Urinary bladder (tissue), 4 donors: Measurements from ENCODE around the gene RNASEL. TPM values are rescaled to one million over a fixed set of nuclear protein-coding genes. Genes with fewer than 3 reads are reported as not detected.

Experiments
- DNase-seq: peaks from one replicate; pipeline ENCODE4 v3.0.0-alpha.2; 2015; ENCODE audit errors: extremely low spot score
- H3K27ac ChIP-seq: one replicate; pipeline ENCODE4 v1.5.1; 2013; ENCODE audit warnings: low read depth, mild to moderate bottlenecking, moderate library complexity
- H3K36me3 ChIP-seq: one replicate; pipeline ENCODE4 v1.6.1; 2013; ENCODE audit warnings: mild to moderate bottlenecking, moderate library complexity; ENCODE audit not compliant: insufficient read depth
- H3K4me1 ChIP-seq: one replicate; pipeline ENCODE4 v1.6.1; 2013; ENCODE audit warnings: mild to moderate bottlenecking, moderate library complexity; ENCODE audit not compliant: insufficient read depth
- H3K4me3 ChIP-seq: one replicate; pipeline ENCODE4 v1.5.1; 2013; ENCODE audit warnings: low read depth, low read length
- WGBS: extraction: QIAGEN DNeasy Blood & Tissue Kit; methylation state at CpG from one replicate; pipeline ENCODE4 v1.1.7; 2013; 5-methylcytosine and 5-hydroxymethylcytosine counted together
- polyA plus RNA-seq: library from polyadenylated mRNA; stranded (reverse); fragments of 200-250 nt; gene quantifications from one replicate; pipeline ENCODE4 v1.2.3, GENCODE V29; 2013
- total RNA-seq: library from RNA; depleted of rRNA; stranded (reverse); fragments of >200 nt; gene quantifications from one replicate; pipeline ENCODE4 v1.2.3, GENCODE V29; 2014
- donor health status: healthy with polysubstance abuse.
- donor health status: healthy.

Gene RNASEL
- total and polyA plus RNA-seq, 2 donors, result 10.7 to 17.2 TPM

GRCh38 chr1:182627622-182628021, 38.6 kb upstream of the RNASEL start:
- Histone ChIP-seq H3K4me3 (no peak overlapping the region), H3K4me1 (no peaks in the 10 kb centered on the region), H3K36me3 (no peaks in the 10 kb centered on the region), H3K27ac (no peak overlapping the region)
- 60% methylated on average over 2 of the region's 2 CpGs for WGBS
- no peak for DNase-seq

- 35% methylated on average over 1 of the region's 1 CpG for WGBS
- no peak for DNase-seq
- H3K36me3 ChIP-seq, result no peaks in the 10 kb centered on the region
These were observed 37.5 kb upstream of the RNASEL start for GRCh38 chr1:182626527-182626926.

GRCh38 chr1:182625719-182626504, 36.9 kb upstream of the RNASEL start:
- no peaks in the 10 kb centered on the region for H3K4me1 ChIP-seq
- no peak for DNase-seq
- no peaks in the 10 kb centered on the region for H3K36me3 ChIP-seq
- no peak overlapping the region for H3K4me3 ChIP-seq
- 62% methylated on average over 1 of the region's 1 CpG for WGBS
- no peak overlapping the region for H3K27ac ChIP-seq

More at GRCh38 chr1:182626527-182626926, 37.5 kb upstream of the RNASEL start:
- Histone ChIP-seq H3K27ac (no peak overlapping the region), H3K4me3 (no peak overlapping the region), H3K4me1 (no peaks in the 10 kb centered on the region)

- 77% methylated on average over 3 of the region's 3 CpGs for WGBS
These were observed 36.0 kb upstream of the RNASEL start for GRCh38 chr1:182625024-182625423.

GRCh38 chr1:182624577-182624976, 35.5 kb upstream of the RNASEL start:
- Histone ChIP-seq H3K4me3 (no peak overlapping the region), H3K4me1 (no peaks in the 10 kb centered on the region), H3K36me3 (no peaks in the 10 kb centered on the region), H3K27ac (no peak overlapping the region)
- 49% methylated on average over 1 of the region's 1 CpG for WGBS
- DNase-seq, result no peak

More at GRCh38 chr1:182625024-182625423, 36.0 kb upstream of the RNASEL start:
- Histone ChIP-seq H3K4me1 (no peaks in the 10 kb centered on the region), H3K36me3 (no peaks in the 10 kb centered on the region), H3K4me3 (no peak overlapping the region), H3K27ac (no peak overlapping the region)
- no peak for DNase-seq

- Histone ChIP-seq H3K4me1 (no peaks in the 10 kb centered on the region), H3K4me3 (no peak overlapping the region), H3K36me3 (no peaks in the 10 kb centered on the region), H3K27ac (no peak overlapping the region)
- no peak for DNase-seq
- WGBS, result 55% methylated on average over 6 of the region's 6 CpGs
These were observed 34.0 kb upstream of the RNASEL start for GRCh38 chr1:182622901-182623528.

- no peaks in the 10 kb centered on the region for H3K4me1 ChIP-seq
- H3K36me3 ChIP-seq, result no peaks in the 10 kb centered on the region
- 95% methylated on average over 2 of the region's 2 CpGs for WGBS
- H3K27ac ChIP-seq, result no peak overlapping the region
- no peak overlapping the region for H3K4me3 ChIP-seq
- no peak for DNase-seq
These were observed 32.9 kb upstream of the RNASEL start for GRCh38 chr1:182621906-182622305.

GRCh38 chr1:182620924-182621585, 32.0 kb upstream of the RNASEL start:
- Histone ChIP-seq H3K36me3 (no peaks in the 10 kb centered on the region), H3K4me1 (no peaks in the 10 kb centered on the region), H3K27ac (no peak overlapping the region), H3K4me3 (no peak overlapping the region)
- DNase-seq, result no peak

GRCh38 chr1:182617734-182618351, 28.8 kb upstream of the RNASEL start:
- no peak for DNase-seq
- Histone ChIP-seq H3K4me1 (peaks cover 1% of the 10 kb centered on the region), H3K36me3 (no peaks in the 10 kb centered on the region), H3K27ac (no peak overlapping the region), H3K4me3 (no peak overlapping the region)
- 56% methylated on average over 6 of the region's 6 CpGs for WGBS

GRCh38 chr1:182617014-182617429, 28.0 kb upstream of the RNASEL start:
- no peak overlapping the region for H3K4me3 ChIP-seq
- peaks cover 1% of the 10 kb centered on the region for H3K4me1 ChIP-seq
- H3K27ac ChIP-seq, result no peak overlapping the region
- H3K36me3 ChIP-seq, result no peaks in the 10 kb centered on the region
- DNase-seq, result no peak
- WGBS, result 70% methylated on average over 4 of the region's 4 CpGs

GRCh38 chr1:182616130-182617013, 27.3 kb upstream of the RNASEL start:
- 10% methylated on average over 17 of the region's 17 CpGs for WGBS
- DNase-seq, result no peak

GRCh38 chr1:182615468-182616129, 26.5 kb upstream of the RNASEL start:
- H3K4me1 ChIP-seq, result peaks cover 1% of the 10 kb centered on the region
- whole genome bisulfite sequencing, result 36% methylated on average over 11 of the region's 11 CpGs
- peak overlapping the region; percentile 42 for H3K4me3 ChIP-seq
- H3K27ac ChIP-seq, result no peak overlapping the region
- no peaks in the 10 kb centered on the region for H3K36me3 ChIP-seq
- no peak for DNase-seq

More at GRCh38 chr1:182616130-182617013, 27.3 kb upstream of the RNASEL start:
- Histone ChIP-seq H3K4me3 (no peak overlapping the region), H3K4me1 (peaks cover 1% of the 10 kb centered on the region), H3K36me3 (no peaks in the 10 kb centered on the region), H3K27ac (no peak overlapping the region)
